IPS-15b (cell line): ENCODE measurements around the gene EMID1.

ENCODE experiments used
- H3K27me3 ChIP-seq: one replicate; pipeline ENCODE4 v1.6.1; 2013; ENCODE audit warnings: low read length; ENCODE audit not compliant: control insufficient read depth, insufficient read depth
- H3K36me3 ChIP-seq: one replicate; pipeline ENCODE4 v1.6.1; 2013; ENCODE audit warnings: low read length; ENCODE audit not compliant: control insufficient read depth, insufficient read depth
- H3K4me1 ChIP-seq: one replicate; pipeline ENCODE4 v1.6.1; 2013; ENCODE audit warnings: mild to moderate bottlenecking, low read length; ENCODE audit not compliant: control insufficient read depth, insufficient read depth
- H3K4me3 ChIP-seq: one replicate; pipeline ENCODE4 v1.5.1; 2013; ENCODE audit warnings: low read depth, low read length
- H3K9ac ChIP-seq: one replicate; pipeline ENCODE4 v1.6.1; 2013; ENCODE audit warnings: low read depth, mild to moderate bottlenecking, low read length
- H3K9me3 ChIP-seq: one replicate; pipeline ENCODE4 v1.6.1; 2013; ENCODE audit warnings: mild to moderate bottlenecking, low read length; ENCODE audit not compliant: control insufficient read depth, insufficient read depth

Gene EMID1

GRCh38 chr22:29300807-29301601 lies 95.3 kb downstream of the EMID1 start:
- no peak overlapping the region for H3K4me3 ChIP-seq
- H3K9ac ChIP-seq, result no peak overlapping the region
- no peaks in the 10 kb centered on the region for H3K27me3 ChIP-seq
- H3K4me1 ChIP-seq, result peaks cover 3% of the 10 kb centered on the region
- no peaks in the 10 kb centered on the region for H3K9me3 ChIP-seq
- H3K36me3 ChIP-seq, result peaks cover 46% of the 10 kb centered on the region

GRCh38 chr22:29301716-29302401 lies 96.2 kb downstream of the EMID1 start:
- Histone ChIP-seq H3K27me3 (no peaks in the 10 kb centered on the region), H3K4me1 (peaks cover 3% of the 10 kb centered on the region), H3K9me3 (no peaks in the 10 kb centered on the region), H3K9ac (no peak overlapping the region), H3K36me3 (peaks cover 37% of the 10 kb centered on the region), H3K4me3 (no peak overlapping the region)

GRCh38 chr22:29302402-29302680 lies 96.6 kb downstream of the EMID1 start:
- Histone ChIP-seq H3K9ac (no peak overlapping the region), H3K9me3 (no peaks in the 10 kb centered on the region), H3K4me3 (no peak overlapping the region), H3K27me3 (no peaks in the 10 kb centered on the region), H3K4me1 (peaks cover 3% of the 10 kb centered on the region), H3K36me3 (peaks cover 32% of the 10 kb centered on the region)

GRCh38 chr22:29302681-29303465 lies 97.2 kb downstream of the EMID1 start:
- H3K4me3 ChIP-seq, result no peak overlapping the region
- peaks cover 3% of the 10 kb centered on the region for H3K4me1 ChIP-seq
- H3K27me3 ChIP-seq, result no peaks in the 10 kb centered on the region
- H3K9me3 ChIP-seq, result no peaks in the 10 kb centered on the region
- H3K9ac ChIP-seq, result no peak overlapping the region
- peaks cover 27% of the 10 kb centered on the region for H3K36me3 ChIP-seq

GRCh38 chr22:29305836-29306174 lies 100.1 kb downstream of the EMID1 start:
- peak overlapping the region; percentile 79 for H3K4me3 ChIP-seq
- H3K9ac ChIP-seq, result no peak overlapping the region
- peaks cover 3% of the 10 kb centered on the region for H3K4me1 ChIP-seq
- H3K36me3 ChIP-seq, result peaks cover under 1% of the 10 kb centered on the region
- no peaks in the 10 kb centered on the region for H3K27me3 ChIP-seq
- no peaks in the 10 kb centered on the region for H3K9me3 ChIP-seq

- Histone ChIP-seq H3K27me3 (no peaks in the 10 kb centered on the region), H3K9ac (peak within 1 kb of the TSS; percentile 70), H3K36me3 (no peaks in the 10 kb centered on the region), H3K9me3 (no peaks in the 10 kb centered on the region), H3K4me3 (peak within 1 kb of the TSS; percentile 79), H3K4me1 (peaks cover 3% of the 10 kb centered on the region)
These were observed 100.6 kb downstream of the EMID1 start, which contains the start of gene GAS2L1 for GRCh38 chr22:29306175-29306834. TSS of gene GAS2L1 (plus strand) at chr22:29306650. CDS start at chr22:29308106, 1,456 bp downstream.

- peaks cover 3% of the 10 kb centered on the region for H3K4me1 ChIP-seq
- no peaks in the 10 kb centered on the region for H3K27me3 ChIP-seq
- H3K36me3 ChIP-seq, result no peaks in the 10 kb centered on the region
- H3K4me3 ChIP-seq, result peak overlapping the region; percentile 79
- H3K9ac ChIP-seq, result peak overlapping the region; percentile 70
- no peaks in the 10 kb centered on the region for H3K9me3 ChIP-seq
These were observed 101.3 kb downstream of the EMID1 start for GRCh38 chr22:29306835-29307595.

GRCh38 chr22:29307596-29308147 lies 102.0 kb downstream of the EMID1 start:
- peak overlapping the region; percentile 56 for H3K4me3 ChIP-seq
- H3K36me3 ChIP-seq, result no peaks in the 10 kb centered on the region
- H3K4me1 ChIP-seq, result peaks cover 3% of the 10 kb centered on the region
- H3K27me3 ChIP-seq, result peaks cover under 1% of the 10 kb centered on the region
- no peak overlapping the region for H3K9ac ChIP-seq
- no peaks in the 10 kb centered on the region for H3K9me3 ChIP-seq

GRCh38 chr22:29308148-29308790 lies 102.6 kb downstream of the EMID1 start:
- peaks cover 7% of the 10 kb centered on the region for H3K4me1 ChIP-seq
- peaks cover 5% of the 10 kb centered on the region for H3K27me3 ChIP-seq
- H3K4me3 ChIP-seq, result no peak overlapping the region
- H3K36me3 ChIP-seq, result no peaks in the 10 kb centered on the region
- H3K9me3 ChIP-seq, result no peaks in the 10 kb centered on the region
- no peak overlapping the region for H3K9ac ChIP-seq

- Histone ChIP-seq H3K4me1 (peaks cover 8% of the 10 kb centered on the region), H3K27me3 (peaks cover 10% of the 10 kb centered on the region), H3K9ac (no peak overlapping the region), H3K9me3 (no peaks in the 10 kb centered on the region), H3K36me3 (no peaks in the 10 kb centered on the region), H3K4me3 (no peak overlapping the region)
These were observed 103.1 kb downstream of the EMID1 start for GRCh38 chr22:29308791-29309262.
